H1 (cell line): Measurements from ENCODE around the gene SMIM41. TPM values are rescaled to one million over a fixed set of nuclear protein-coding genes. Genes with fewer than 3 reads are reported as not detected.

Experiments used
- GABPA ChIP-seq: IDR thresholded peaks from 2 replicates; pipeline ENCODE4 v1.6.1; 2011; ENCODE audit warnings: mild to moderate bottlenecking, low read length, moderate library complexity, borderline replicate concordance; ENCODE audit not compliant: insufficient read depth
- HDAC2 ChIP-seq, 2 experiments: fragments of 300-600 bp in 1 of 2; sonication (generic) in 1 of 2; IDR thresholded peaks; 2 replicates each; pipeline ENCODE4 v1.6.1; 2011 to 2012; ENCODE audit warnings: low read depth in 2 of 2, low read length in 2 of 2, mild to moderate bottlenecking in 2 of 2, moderate library complexity in 2 of 2, borderline replicate concordance in 1 of 2, inconsistent platforms in 1 of 2
- JUND ChIP-seq: IDR thresholded peaks from 2 replicates; pipeline ENCODE4 v1.6.1; 2011; ENCODE audit warnings: mild to moderate bottlenecking, improper control_type of control experiment, low read length
- KDM4A ChIP-seq: IDR thresholded peaks from one replicate; pipeline ENCODE4 v1.7.1; 2012; ENCODE audit warnings: low read depth, mild to moderate bottlenecking, moderate library complexity, low read length, inconsistent platforms; ENCODE audit not compliant: severe bottlenecking
- POLR2AphosphoS5 ChIP-seq: IDR thresholded peaks from 2 replicates; pipeline ENCODE4 v1.6.1; 2011; ENCODE audit warnings: low read depth, low read length
- SRF ChIP-seq: IDR thresholded peaks from 2 replicates; pipeline ENCODE4 v1.6.1; 2011; ENCODE audit warnings: mild to moderate bottlenecking, low read depth, low read length, moderate library complexity
- polyA plus RNA-seq, 7 experiments: library from polyadenylated mRNA; depleted of rRNA in 3 of 7; stranded (reverse) in 5 of 7; unstranded in 2 of 7; fragments of >200 nt in 5 of 7; fragments of 200-250 nt in 2 of 7; gene quantifications; 1 replicate in 5 of 7; 2 replicates in 1 of 7; 4 replicates in 1 of 7; pipeline versions ENCODE4 v1.2.1 to v1.2.3, GENCODE V29; 2011 to 2013; ENCODE audit warnings: missing spikeins in 2 of 7, mixed read lengths in 2 of 7
- total RNA-seq: library from RNA; stranded (reverse); fragmentation: NEBNext Ultra II Directional; extraction: Animal tissue kit (Norgen Biotek cat#: 25700); gene quantifications from 2 replicates; pipeline ENCODE4 v1.2.1, GENCODE V29; 2021

The SMIM41 gene
- total and polyA plus RNA-seq, 2 of the 8 experiments (the other 6 are each of a cell fraction or from before 2014, with no cell fraction given): 0.28 to 0.98 TPM

GRCh38 chr12:52079576-52080402 lies at the start of gene SMIM41 (continued):
- TF ChIP-seq KDM4A (peak; percentile 49), POLR2AphosphoS5 (no peak), HDAC2 (IDR thresholded peaks at IDR 0.05; ENCODE audit: borderline replicate concordance in 1 of 2, low read depth in 2 of 2, low read length in 2 of 2) (0 out of 4 replicates have a peak, but pooled peaks of 1 of the 2 experiments have one; percentile 37), GABPA (no peak), SRF (no peak), JUND (no peak)
